Measurements from ENCODE around the gene BCL2L12.
"Not testable (repeated sequence)": the region's sequence is repeated elsewhere in the genome, so short reads cannot be mapped to it uniquely, and the experiment has no call there.

Gene BCL2L12

DNA sequence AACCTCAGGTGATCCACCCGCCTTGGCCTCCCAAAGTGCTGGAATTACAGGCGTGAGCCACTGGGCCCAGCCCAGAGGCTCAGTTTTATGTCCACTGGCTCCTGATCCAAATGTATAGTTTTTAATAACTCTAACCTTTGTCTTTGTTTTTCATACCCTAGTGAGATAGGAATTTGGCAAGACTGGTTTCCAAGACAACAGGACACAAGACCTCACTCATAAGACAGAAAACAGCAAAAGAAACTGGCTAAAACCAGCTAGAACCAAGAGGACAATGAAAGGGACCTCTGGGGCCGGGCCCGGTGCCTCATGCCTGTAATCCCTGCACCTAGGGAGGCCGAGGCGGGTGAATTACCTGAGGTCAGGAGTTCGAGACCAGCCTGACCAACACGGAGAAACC lies 52.8 kb downstream of the BCL2L12 start:
- no peak for DNase-seq

DNA sequence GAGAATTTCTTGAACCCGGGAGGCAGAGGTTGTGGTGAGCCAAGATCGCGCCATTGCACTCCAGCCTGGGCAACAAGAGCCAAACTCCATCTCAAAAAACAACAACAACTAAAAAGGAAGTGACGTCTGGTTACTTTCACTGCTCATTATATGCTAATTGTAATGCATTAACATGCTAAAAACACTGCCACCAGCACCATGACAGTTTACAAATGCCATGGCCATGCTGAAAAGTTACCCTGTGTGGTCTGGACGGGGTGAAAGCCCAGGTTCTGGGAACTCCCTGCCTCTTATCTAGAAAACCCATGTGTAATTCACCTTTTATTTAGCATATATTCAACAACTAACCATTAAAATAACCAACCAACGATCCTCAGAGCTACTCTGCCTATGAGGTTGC lies 53.3 kb downstream of the BCL2L12 start:
- peak; percentile 13 for DNase-seq

DNA sequence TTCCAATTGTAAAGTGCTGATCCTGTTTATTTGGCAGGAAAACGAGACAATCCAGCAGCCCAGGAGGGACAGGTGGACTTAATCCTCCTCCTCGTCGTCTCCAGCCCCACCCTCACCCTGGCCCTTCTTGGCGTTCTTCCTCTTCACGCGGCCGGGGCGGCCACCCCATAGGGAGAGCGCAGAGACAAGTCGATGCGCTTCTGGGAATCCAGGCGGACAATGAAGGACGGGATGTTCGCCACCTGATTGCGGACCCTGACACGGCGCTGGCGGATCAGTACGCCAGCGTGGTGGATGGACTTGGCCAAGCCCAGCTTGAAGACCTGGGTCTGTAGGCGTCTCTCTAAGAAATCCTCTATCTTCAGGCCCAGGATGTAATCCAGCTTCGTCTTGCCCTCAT lies 53.7 kb downstream of the BCL2L12 start:
- not testable (repeated sequence) for DNase-seq
